ENCODE measurements around the gene MEGF9. TPM values are rescaled to one million over a fixed set of nuclear protein-coding genes. Genes with fewer than 3 reads are reported as not detected.
"Not testable (repeated sequence)": the region's sequence is repeated elsewhere in the genome, so short reads cannot be mapped to it uniquely, and the experiment has no call there.

MEGF9 gene
- total RNA-seq, 1 donor from 2014 or later = 15.5 TPM

DNA sequence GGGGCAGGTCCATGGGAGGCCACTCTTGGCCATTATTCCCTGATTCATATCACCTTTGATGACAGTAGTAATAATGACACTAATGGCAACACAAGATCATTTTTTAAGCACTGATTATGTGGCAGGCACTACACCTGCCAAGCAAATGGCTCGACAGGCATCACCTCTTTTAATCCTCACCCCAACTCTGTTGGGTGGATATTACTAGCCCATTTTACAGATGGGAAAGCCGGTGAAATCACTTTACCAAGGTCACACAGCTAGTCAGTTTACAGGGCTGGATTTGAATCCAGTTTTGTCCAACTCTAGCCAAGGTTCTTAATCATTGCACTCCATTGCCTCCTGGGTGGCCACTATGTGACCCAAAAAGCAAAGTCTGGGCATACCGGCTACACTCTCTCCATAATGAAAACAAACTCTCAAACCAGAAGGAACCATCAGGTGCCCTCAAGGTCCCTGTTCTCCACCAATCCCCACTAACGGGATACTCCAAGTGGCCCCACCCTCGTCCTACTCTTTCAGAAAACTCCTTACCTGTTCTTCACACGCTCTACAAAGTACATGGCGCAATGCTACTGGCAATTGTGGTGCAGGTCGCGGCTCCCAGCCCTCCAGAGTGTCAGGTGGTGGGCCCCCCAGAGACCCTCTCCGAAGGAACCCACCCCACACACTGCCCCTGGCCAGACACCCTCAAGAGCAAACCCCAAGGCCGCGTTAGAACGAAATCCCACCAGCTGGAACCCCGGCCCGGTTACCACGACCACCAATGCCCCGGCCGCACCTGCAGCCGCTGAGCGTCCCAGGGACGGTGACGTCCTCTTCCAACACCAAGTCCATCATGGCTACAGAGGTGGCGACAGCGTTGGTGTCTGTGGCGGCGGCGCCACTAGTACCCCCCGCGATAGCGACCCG, 134.9 kb downstream of the MEGF9 start:
- DNase-seq (ENCODE audit: low spot score) = no peak

GRCh38 chr9:120574473-120574872, 139.8 kb downstream of the MEGF9 start:
- DNase-seq (ENCODE audit: low spot score) = no peak

DNA sequence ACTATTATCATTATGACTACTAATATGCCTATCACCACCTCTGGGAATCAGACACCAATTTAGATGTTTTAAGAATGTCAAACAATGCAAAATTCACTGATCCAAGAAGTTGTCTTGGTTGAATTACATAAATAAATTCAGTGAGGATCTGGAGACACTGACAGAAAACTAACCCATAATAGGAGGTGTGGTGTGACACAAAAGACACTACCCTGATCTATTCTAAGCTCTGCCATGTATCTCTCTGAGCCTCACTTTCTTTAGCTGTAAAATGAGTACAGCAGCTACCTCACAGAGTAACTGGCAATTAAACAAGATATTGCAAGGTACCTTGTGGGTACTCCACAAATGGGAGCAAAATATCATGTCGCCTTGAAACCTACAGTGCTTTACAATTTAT, 141.8 kb downstream of the MEGF9 start:
- no peak for DNase-seq (ENCODE audit: low spot score)

DNA sequence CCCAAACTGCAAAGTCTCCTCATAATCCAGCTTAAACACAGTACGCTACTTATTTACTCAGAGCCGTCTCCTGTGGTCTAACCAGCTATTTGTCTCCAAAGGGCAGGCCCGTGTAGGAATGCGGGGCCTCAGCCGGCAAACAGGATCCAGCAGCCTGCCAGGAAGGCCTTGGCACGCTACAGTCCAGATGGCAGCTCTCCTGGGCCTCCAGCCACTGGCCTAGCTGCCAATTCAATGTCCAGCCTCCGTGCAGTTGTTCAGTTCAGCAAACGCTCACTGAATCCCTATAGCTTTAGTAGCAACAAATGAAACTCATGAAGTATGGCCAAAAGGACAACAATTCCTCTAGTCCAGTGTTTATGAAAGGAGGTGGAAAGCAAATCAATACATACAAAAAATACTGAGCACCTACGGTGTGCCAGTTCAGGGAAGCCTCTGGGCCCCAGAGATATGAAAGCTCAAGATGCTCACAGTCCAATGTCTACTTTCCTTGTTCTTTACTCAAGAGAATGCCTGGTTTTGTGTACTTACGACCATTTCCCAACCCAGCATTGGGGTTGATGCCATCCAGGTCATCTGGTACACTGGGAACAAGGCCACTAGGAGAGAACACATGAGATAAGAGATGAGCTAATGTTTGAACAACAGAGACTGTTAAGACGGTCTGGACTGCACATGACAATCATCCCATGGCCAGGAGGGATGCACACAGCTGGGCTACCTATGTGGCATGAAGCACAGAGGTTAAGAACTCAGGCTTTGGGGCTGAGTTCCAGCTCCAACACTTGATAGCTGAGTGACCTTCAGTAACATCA, 142.6 kb downstream of the MEGF9 start:
- DNase-seq (ENCODE audit: low spot score) = peak; percentile 57

DNA sequence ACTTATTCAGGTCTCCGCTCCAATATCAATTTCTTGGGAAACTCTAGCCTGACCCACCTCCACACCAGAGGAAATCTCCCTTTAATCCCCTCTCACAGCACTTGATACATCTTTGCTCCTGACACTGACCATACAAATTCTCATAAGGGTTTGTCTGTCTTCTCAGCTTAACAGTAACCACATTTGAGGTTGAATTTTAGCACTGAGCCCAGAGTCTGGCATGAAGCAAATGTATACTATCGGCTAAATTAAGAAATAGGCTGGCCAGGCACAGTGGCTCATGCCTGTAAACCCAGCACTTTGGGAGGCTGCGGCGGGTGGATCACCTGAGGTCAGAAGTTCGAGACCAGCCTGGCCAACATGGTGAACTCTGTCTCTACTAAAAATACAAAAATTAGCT, 144.0 kb downstream of the MEGF9 start:
- DNase-seq (ENCODE audit: low spot score) = no peak

DNA sequence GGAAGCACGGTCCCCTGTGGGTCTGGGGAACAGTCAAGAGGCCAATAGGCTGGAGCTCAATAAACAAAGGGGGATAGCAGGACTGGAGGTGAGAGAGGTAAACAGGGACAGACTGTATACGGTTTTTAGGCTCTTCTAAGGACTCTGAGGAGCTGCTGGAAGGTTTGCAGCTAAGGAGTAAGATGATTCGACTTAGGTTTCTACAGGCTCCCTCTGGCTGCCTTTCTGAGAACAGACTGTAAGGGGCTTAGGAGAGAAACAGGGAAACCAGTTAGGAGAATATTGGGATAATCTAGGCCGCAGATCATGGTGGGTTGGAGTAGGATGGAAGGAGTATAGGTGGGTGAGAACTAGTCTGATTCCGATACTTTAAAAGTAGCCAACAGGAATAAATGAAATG, 144.7 kb downstream of the MEGF9 start:
- DNase-seq (ENCODE audit: low spot score) = no peak

DNA sequence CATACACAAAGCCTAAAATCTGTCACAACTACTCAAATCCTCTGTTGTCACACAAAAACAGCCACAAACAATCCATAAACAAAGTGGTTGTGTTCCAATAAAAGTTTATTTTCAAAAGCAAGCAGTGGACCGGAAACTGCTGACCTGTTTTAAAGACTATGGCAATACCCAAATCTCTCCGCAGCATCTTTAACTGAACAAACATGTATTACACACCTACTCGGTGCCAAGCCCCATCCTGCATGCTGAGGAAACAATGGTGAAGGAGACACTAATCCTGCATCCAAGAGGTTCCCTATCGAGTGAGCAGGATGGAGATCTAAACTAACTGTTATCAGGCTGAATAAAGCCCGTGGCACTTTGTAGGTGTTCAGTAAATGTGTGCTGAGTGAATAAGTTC, 145.5 kb downstream of the MEGF9 start:
- DNase-seq (ENCODE audit: low spot score) = no peak

DNA sequence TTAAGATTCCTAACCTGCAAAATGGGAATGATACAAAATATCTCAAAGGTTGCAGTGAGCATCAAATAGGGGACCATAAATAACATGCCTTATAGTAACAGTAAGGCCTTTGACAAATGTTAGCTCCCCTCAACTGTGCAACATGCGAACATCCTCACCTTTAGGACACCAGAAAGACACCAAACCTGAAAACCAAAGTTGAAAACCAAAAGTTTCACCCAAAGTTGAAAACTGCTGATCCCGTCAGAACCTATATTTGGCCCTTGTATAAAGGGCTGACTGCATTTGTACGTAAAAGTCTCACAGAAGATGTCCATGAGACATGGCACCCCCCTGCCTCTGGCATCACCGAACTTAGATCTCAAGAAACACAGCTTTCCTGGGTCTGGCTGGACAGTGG, 146.4 kb downstream of the MEGF9 start:
- no peak for DNase-seq (ENCODE audit: low spot score)

- no peak for DNase-seq (ENCODE audit: low spot score)
Measured at GRCh38 chr9:120567081-120567480, 147.2 kb downstream of the MEGF9 start.

GRCh38 chr9:120564589-120564988, 149.7 kb downstream of the MEGF9 start:
- DNase-seq (ENCODE audit: low spot score) = no peak

- no peak for DNase-seq (ENCODE audit: low spot score)
Measured at GRCh38 chr9:120562861-120563443, 151.3 kb downstream of the MEGF9 start.

- DNase-seq (ENCODE audit: low spot score) = no peak
Measured at GRCh38 chr9:120561709-120562108, 152.6 kb downstream of the MEGF9 start.

DNA sequence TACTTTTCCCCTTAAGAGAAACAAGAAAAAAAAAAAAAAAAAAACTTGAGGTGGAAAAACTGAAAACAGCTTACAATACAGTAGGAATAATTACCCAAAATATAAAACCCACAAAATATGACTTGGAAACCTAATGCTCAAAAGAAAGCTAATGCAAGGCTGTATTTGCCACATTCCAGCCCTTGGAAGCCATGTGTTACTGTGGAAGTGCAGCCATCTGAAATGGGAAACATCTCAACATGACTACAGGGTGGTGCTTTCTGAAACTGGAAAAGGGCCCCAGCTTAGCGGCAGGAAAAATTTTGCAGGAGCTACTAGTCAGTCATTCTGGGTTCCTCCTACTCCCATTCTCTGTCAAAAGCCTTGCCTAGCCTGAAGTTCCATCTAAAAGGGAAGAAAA, 154.7 kb downstream of the MEGF9 start:
- DNase-seq (ENCODE audit: low spot score) = no peak

DNA sequence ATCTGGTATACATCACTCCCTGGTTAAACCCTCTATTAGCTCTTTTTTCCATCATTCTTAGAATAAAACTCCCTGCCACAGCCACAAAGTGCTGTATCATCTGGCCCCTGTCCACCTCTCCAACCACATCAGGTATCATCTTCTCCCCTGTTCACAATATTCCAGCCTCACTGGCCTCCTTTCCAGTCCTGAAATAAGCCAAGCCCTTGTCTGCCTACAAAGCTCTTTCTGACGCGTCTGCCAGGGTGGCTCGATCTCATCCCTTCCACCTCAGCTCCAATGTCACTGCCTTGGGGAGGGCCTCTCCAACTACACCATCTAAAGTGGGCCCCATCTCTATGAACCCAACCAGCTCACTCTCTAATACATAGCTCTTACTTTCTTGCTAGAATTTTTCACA, 155.8 kb downstream of the MEGF9 start:
- DNase-seq (ENCODE audit: low spot score) = no peak

- DNase-seq (ENCODE audit: low spot score) = no peak
Measured at GRCh38 chr9:120557205-120557604, 157.1 kb downstream of the MEGF9 start.

GRCh38 chr9:120556775-120557174, 157.5 kb downstream of the MEGF9 start:
- no peak for DNase-seq (ENCODE audit: low spot score)

- DNase-seq (ENCODE audit: low spot score) = no peak
Measured at GRCh38 chr9:120555839-120556238, 158.4 kb downstream of the MEGF9 start.

DNA sequence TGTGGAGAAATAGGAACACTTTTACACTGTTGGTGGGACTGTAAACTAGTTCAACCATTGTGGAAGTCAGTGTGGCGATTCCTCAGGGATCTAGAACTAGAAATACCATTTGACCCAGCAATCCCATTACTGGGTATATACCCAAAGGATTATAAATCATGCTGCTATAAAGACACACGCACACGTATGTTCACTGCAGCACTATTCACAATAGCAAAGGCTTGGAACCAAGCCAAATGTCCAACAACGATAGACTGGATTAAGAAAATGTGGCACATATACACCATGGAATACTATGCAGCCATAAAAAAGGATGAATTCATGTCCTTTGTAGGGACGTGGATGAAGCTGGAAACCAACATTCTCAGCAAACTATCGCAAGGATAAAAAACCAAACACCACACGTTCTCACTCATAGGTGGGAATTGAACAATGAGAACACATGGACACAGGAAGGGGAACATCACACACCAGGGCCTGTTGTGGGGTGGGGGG, 162.0 kb downstream of the MEGF9 start:
- not testable (repeated sequence) for DNase-seq (ENCODE audit: low spot score)
